A375 (cell line): ENCODE data around the gene CCDC154. TPM values are rescaled to one million over a fixed set of nuclear protein-coding genes. Genes with fewer than 3 reads are reported as not detected.

Experiments used
- total RNA-seq: library from RNA; depleted of rRNA; stranded (reverse); fragments of >200 nt; shearing (Covaris generic); gene quantifications from 2 replicates; pipeline ENCODE4 v1.2.3, GENCODE V29; 2014; rRNA removed

CCDC154 gene, protein sequence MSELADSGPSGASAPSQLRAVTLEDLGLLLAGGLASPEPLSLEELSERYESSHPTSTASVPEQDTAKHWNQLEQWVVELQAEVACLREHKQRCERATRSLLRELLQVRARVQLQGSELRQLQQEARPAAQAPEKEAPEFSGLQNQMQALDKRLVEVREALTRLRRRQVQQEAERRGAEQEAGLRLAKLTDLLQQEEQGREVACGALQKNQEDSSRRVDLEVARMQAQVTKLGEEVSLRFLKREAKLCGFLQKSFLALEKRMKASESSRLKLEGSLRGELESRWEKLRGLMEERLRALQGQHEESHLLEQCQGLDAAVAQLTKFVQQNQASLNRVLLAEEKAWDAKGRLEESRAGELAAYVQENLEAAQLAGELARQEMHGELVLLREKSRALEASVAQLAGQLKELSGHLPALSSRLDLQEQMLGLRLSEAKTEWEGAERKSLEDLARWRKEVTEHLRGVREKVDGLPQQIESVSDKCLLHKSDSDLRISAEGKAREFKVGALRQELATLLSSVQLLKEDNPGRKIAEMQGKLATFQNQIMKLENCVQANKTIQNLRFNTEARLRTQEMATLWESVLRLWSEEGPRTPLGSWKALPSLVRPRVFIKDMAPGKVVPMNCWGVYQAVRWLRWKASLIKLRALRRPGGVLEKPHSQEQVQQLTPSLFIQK
- total RNA-seq, result 2.1 TPM in 1 of 2 replicates, not detected in the other

DNA sequence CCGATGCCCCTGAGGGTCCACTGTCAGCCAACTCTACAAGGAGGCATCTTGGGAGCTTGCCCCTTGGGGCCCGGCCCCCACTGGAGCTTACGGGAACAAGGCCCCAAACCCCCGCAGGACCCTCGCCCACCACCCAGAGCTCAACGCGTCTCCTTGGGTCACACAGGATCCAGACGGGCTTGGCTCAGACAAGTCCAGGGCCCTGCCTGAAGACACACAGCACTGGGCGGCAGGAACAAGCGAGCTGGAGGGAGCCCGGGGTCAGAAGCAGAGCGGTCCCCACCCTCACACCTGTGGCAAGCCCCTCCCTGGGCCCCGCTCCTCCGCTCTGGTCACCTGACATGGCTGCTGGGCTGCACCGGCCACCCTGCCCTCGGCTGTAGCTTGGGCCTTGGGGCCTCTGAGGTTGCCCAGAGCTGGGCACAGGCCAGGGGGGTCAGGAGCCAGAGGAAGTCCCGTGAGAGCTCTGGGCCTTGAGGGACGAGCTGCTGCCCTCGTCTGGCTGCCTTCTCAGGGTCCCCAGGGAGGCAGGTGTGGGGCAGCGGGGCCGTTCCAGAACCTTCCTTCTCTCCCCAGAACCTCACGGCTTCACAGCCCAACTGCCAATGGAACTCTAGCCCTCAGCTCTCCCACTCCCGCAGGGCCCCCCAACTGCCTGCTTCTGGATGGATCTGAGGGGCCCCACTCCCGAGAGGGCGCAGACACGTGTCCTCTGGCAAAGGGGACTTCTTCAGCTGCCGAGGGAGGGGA is at the start of gene CCDC154:
TSS of gene CCDC154 (minus strand) at position 577 of the 750 bp plus-strand sequence. CDS start at position 343, 234 bp downstream.

DNA sequence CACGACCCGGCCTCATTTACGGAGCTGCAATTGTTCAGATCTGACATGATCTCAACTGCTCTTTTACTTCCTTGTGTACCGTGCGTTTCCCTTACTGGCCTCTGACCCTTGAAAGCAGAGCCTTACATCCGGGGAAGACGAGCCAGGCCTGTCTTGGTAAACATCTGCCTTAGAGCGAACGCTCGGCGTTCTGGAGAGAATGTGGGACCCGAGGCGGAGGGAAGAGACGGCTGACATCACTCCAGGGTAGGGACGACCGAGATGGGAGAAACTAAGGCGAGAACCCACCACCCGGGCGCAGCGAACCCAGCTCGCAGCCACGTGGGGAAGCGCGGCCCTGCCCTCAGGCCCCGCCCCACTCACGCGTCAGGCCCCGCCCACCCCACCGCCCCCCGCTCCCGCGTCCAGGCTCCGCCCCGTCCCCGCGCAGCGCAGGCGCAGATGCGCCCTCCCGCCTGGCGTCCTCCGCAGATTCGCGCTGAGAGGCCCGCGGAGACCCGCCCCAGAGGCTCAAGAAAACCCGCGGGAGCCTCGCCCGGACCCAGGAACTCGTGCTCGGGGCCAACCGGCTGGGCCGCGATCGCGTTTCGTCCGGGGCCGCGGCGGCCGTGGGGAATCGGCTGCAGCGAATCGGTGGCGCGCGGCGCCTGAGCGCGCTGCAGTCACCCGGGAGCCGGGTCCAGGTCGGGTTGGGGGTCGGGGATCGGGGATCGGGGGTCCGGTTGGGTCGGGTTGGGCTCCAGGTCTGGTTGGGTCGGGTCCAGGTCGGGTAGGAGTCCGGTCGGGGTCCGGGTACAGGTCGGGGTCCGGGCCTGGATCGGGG is 48.8 kb upstream of the CCDC154 start, which contains the start of gene TELO2:
TSS of gene TELO2 (plus strand) at position 438 of the 823 bp plus-strand sequence. CDS start 922 bp downstream, outside the sequence.

DNA sequence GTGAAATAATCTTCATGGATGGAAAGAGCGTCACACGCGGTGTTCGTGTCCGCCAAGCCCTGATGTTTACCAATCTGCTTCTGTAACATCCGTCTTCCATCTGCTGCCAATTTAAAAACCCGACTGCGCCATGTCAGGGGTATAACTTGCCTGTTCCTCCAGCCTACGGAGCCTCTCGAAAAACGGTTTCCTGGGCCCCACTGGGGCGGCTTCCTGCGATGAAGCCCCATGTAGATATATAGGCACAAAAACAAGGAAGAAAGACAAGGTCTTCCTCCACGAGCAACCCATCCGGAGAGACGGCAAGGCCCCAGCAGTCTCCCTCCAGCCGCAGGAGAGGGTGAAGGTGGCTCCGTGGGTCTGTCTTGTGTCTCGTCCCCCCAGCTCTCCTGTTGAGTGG is 44.3 kb upstream of the CCDC154 start, which contains the start of gene PTX4:
TSS of gene PTX4 (minus strand) at position 326 of the 400 bp plus-strand sequence. CDS start at position 291, 35 bp downstream.

DNA sequence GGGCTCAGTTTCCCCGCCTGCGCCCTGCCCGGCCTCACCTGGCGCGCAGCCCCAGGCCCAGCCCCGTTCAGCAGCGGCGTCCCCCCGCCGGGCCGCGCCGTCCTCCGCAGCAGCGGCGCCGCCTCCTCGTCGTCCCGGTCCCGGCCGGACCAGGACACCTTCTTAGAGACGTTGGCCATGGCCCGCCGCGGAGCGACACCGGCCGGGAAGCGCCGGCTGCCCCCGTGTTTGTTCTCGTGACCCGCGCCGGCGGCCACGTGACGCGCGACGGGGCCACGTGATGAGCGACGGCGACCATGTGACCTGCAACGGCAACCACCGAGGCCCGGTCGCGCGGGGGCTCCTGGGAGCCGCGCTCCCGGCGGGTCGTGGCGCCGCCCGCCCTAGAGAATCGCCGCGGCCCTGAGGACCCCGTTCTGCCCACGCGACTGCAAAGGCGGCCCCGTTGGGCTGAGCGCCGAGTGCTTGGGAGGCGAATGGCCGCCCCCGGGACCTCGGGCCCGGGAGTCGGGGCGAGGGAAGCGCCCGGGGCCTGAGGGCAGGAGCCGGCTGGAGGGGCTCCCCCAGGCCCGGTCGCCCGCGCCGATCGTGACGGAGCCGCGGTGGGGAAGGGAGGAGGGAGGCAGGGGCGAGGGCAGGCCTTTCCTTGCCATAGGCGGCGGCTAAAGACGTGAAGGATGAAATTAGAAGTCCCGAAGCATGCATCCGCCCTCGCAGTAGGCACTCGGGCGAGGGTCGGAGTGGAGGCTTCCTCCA is 30.6 kb upstream of the CCDC154 start, which contains the start of gene CLCN7:
TSS of gene CLCN7 (minus strand) at position 233 of the 756 bp plus-strand sequence. CDS start at position 179, 54 bp downstream.

DNA sequence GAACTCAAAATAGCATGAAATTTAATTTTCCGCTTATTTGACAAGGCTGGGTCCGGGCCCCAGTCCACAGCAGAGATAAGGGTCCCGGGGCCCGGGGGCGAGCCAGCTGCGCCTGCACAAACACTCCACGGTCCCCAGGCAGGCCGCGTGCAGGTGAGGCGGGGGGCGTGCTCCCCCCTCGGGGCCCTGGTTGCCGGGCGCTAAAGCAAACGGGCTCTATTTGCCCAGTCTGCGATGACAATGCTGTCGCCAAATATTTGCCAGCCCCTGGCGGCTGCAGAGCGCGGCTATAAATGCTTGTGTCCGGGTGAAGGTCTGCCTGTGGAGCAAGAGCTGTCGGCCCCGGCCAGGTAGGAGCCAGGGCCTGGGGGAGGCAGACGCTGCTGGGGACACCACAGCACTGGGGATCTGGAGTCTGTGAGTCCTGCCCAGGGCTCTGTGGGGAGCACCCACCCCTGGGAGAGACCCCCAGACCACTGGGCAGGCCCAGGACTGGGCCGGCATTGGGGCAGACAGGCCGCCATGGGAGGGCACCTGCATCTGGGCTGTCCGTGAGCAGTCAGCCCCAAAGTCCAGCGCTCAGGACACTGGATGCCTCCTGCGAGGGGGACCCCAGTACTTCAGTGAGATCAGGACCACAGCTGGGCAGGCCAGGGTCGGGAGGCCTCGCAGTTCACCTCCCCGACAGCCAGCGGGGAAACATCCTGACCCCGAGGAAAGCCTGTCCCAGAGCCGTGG is 13.4 kb downstream of the CCDC154 start, which contains the start of gene PERCC1:
TSS of gene PERCC1 (plus strand) at position 320 of the 738 bp plus-strand sequence. CDS start 1,516 bp downstream, outside the sequence.

DNA sequence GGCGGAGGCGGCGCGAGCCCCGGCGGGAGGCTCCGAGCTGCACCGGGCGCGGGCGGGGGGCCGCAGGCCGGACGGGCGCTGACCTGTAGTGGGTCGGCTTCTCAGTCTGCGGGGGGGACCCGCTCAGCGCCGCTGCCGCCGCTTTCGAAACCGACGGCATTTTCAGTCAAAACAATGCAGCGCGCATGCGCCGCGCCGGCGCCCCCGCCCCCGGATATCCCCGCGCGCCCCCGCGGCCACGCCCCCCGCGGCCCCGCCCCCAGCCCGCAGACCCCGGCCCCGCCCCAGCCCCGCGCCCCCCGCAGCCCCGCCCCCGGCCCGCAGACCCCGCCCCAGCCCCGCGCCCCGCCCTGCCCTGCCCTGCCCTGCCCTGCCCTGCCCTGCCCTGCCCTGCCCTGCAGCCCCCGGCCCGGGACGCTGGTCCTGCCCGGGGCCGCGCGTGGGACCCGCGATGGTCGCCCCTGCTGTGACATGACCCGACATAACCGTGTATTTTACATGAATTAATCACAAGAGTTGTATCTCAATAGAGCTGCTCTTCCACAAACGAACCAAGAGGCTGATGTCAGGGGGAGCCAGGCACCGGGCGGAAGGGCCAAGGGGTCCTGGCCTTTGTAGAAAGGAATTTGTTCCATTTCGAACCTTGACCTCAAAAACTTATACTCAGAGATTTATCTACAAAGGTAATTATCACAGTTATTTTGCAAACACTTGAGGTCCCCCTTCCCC is 29.7 kb downstream of the CCDC154 start, which contains the start of gene UNKL:
TSS of gene UNKL (minus strand) at position 173 of the 729 bp plus-strand sequence. CDS start at position 160, 13 bp downstream.

Other genes starting within 250 kb of the CCDC154 start
- gene TPSG1, start 219.3 kb downstream of the CCDC154 start, total RNA-seq, result not detected in 2 replicates
- gene TPSB2, start 214.4 kb downstream of the CCDC154 start, total RNA-seq, result not detected in 2 replicates
- not detected in 2 replicates for gene TPSAB1, start 203.9 kb downstream of the CCDC154 start, total RNA-seq
- not detected in 2 replicates for gene TPSD1, start 188.5 kb downstream of the CCDC154 start, total RNA-seq
- gene UBE2I, start 134.9 kb downstream of the CCDC154 start, total RNA-seq, result 87.7 and 92.0 TPM in 2 replicates
- 2.0 and 2.3 TPM in 2 replicates for gene BAIAP3, start 110.9 kb downstream of the CCDC154 start, total RNA-seq
- 118 and 121 TPM in 2 replicates for gene TSR3, start 92.7 kb downstream of the CCDC154 start, total RNA-seq
- gene GNPTG, start 92.6 kb downstream of the CCDC154 start, total RNA-seq, result 44.4 and 45.1 TPM in 2 replicates
- gene UNKL, start 29.9 kb downstream of the CCDC154 start, total RNA-seq, result 12.9 and 19.0 TPM in 2 replicates
- 59.5 and 73.9 TPM in 2 replicates for gene UQCC4, start 23.8 kb downstream of the CCDC154 start, total RNA-seq
- gene PERCC1, start 13.5 kb downstream of the CCDC154 start, total RNA-seq, result not detected in 2 replicates
- 103 and 114 TPM in 2 replicates for gene CLCN7, start 30.5 kb upstream of the CCDC154 start, total RNA-seq
- gene PTX4, start 44.4 kb upstream of the CCDC154 start, total RNA-seq, result not detected in 2 replicates
- gene TELO2, start 48.8 kb upstream of the CCDC154 start, total RNA-seq, result 24.5 and 42.0 TPM in 2 replicates
- gene TMEM204, start 89.1 kb upstream of the CCDC154 start, total RNA-seq, result not detected in 2 replicates
- 19.3 and 21.7 TPM in 2 replicates for gene IFT140, start 167.5 kb upstream of the CCDC154 start, total RNA-seq
- 9.0 and 9.2 TPM in 2 replicates for gene CRAMP1, start 167.8 kb upstream of the CCDC154 start, total RNA-seq
- gene JPT2, start 233.7 kb upstream of the CCDC154 start, total RNA-seq, result 71.8 and 72.4 TPM in 2 replicates